ENCODE data around the gene MB21D2. TPM values are rescaled to one million over a fixed set of nuclear protein-coding genes. Genes with fewer than 3 reads are reported as not detected.

The MB21D2 gene
- total and polyA plus RNA-seq, 2 of the 8 experiments (the other 6 are each of a cell fraction or from before 2014, with no cell fraction given) = 10.0 to 21.0 TPM

DNA sequence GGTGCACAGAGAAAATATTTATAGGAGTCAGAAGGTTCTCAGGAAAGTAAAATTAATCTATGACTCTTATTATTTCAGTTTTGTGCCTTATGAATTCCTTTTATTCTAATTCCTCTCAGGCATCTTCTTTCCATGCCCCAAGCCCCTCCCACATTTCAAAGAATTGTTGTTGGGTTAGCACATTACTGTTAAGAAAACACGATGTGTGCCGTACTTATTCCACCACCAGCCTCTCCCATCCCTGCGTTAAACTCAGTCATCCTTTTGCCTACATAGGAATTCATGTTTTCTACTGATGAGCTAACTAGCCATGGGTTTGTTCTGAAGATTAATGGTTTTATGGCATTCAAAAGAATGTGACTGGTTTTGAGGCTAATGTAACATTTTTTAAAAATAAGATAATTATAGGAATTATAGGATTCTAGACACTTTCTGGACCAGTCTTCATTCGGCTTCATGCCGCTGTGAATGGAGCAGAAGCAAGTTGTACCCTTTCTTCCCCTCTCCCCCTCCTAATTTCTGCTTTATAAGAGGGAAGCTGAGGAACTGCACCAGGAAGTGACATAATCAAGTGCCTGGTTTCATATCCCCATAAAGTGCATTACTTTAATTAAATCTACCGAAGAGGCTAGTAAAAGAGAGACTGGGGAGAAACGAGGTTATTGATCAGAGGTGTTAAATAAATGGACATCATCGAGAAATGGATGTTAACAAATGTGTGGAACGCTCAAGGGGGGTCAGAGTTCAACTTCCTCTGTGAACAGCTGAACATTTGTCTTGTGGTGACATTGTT is 12.3 kb upstream of the MB21D2 start (continued):
- TF ChIP-seq JUN (IDR thresholded peaks at IDR 0.05; ENCODE audit: low read depth, low read length) (no peak), KDM5A (IDR thresholded peaks at IDR 0.05; ENCODE audit: low read length) (no peak)

Measured in H1 (cell line).